NCI-H1694 (cell line): ENCODE data around the gene KCNH8.
"Not testable (repeated sequence)": the region's sequence is repeated elsewhere in the genome, so short reads cannot be mapped to it uniquely, and the experiment has no call there.

Experiments used
- DNase-seq: peaks from one replicate; lab custom pipeline; 2025; lab: John Stamatoyannopoulos, UW

KCNH8 gene

GRCh38 chr3:19147905-19148767 is at the start of gene KCNH8:
TSS of gene KCNH8 (plus strand) at chr3:19148510. CDS start at chr3:19148720, 210 bp downstream.
- DNase-seq = no peak

GRCh38 chr3:19102654-19103290 is 45.5 kb upstream of the KCNH8 start:
- DNase-seq = not testable (repeated sequence)

GRCh38 chr3:19103510-19103909 is 44.8 kb upstream of the KCNH8 start:
- no peak for DNase-seq

GRCh38 chr3:19104459-19104858 is 43.9 kb upstream of the KCNH8 start:
- DNase-seq = no peak

GRCh38 chr3:19105826-19106225 is 42.5 kb upstream of the KCNH8 start:
- no peak for DNase-seq

GRCh38 chr3:19106307-19106706 is 42.0 kb upstream of the KCNH8 start:
- DNase-seq = no peak

GRCh38 chr3:19107719-19108118 is 40.6 kb upstream of the KCNH8 start:
- no peak for DNase-seq

GRCh38 chr3:19110335-19110895 is 37.9 kb upstream of the KCNH8 start:
- no peak for DNase-seq

- DNase-seq = no peak
Measured at GRCh38 chr3:19114461-19114860, 33.8 kb upstream of the KCNH8 start.

- DNase-seq = no peak
Measured at GRCh38 chr3:19116239-19116638, 32.1 kb upstream of the KCNH8 start.

GRCh38 chr3:19124752-19125151 is 23.6 kb upstream of the KCNH8 start:
- no peak for DNase-seq

- no peak for DNase-seq
Measured at GRCh38 chr3:19139863-19140262, 8.4 kb upstream of the KCNH8 start.

- peak; percentile 42 for DNase-seq
Measured at GRCh38 chr3:19146685-19147650, 1.3 kb upstream of the KCNH8 start.

GRCh38 chr3:19148768-19149091 is 420 bp downstream of the KCNH8 start:
- no peak for DNase-seq

- DNase-seq = no peak
Measured at GRCh38 chr3:19149368-19149767, 1.1 kb downstream of the KCNH8 start.

GRCh38 chr3:19151171-19151570 is 2.9 kb downstream of the KCNH8 start:
- no peak for DNase-seq

GRCh38 chr3:19154693-19155250 is 6.5 kb downstream of the KCNH8 start:
- DNase-seq = no peak

- no peak for DNase-seq
Measured at GRCh38 chr3:19155375-19155774, 7.1 kb downstream of the KCNH8 start.

- DNase-seq = no peak
Measured at GRCh38 chr3:19159966-19160635, 11.8 kb downstream of the KCNH8 start.

- DNase-seq = no peak
Measured at GRCh38 chr3:19165654-19166053, 17.3 kb downstream of the KCNH8 start.

- DNase-seq = no peak
Measured at GRCh38 chr3:19171794-19172193, 23.5 kb downstream of the KCNH8 start.
